Measurements from ENCODE around the gene CDH8. TPM values are rescaled to one million over a fixed set of nuclear protein-coding genes. Genes with fewer than 3 reads are reported as not detected.

Gene CDH8
- total and polyA plus RNA-seq, 4 donors = 0.09 TPM; not detected in 3

GRCh38 chr16:61926766-61927165 is 109.5 kb downstream of the CDH8 start:
- Histone ChIP-seq H3K4me3 (ENCODE audit: low read depth in 1 of 3, low read length in 3 of 3) (no peak overlapping the region), H3K27ac (ENCODE audit: low read depth in 1 of 2, low read length in 2 of 2) (no peak overlapping the region), H3K9me3 (ENCODE audit: control insufficient read depth in 4 of 4, low read length in 3 of 4) (no peaks in the 10 kb centered on the region), H3K36me3 (ENCODE audit: control insufficient read depth in 4 of 4, insufficient read depth in 3 of 4, low read depth in 1 of 4, low read length in 3 of 4) (no peaks in the 10 kb centered on the region), H3K9ac (ENCODE audit: low read depth in 1 of 2, low read length in 2 of 2) (no peak overlapping the region), H3K4me1 (ENCODE audit: control insufficient read depth in 4 of 4, insufficient read depth in 4 of 4, low read length in 3 of 4) (no peaks in the 10 kb centered on the region), H3K27me3 (ENCODE audit: control insufficient read depth in 4 of 4, insufficient read depth in 4 of 4, low read length in 3 of 4) (peaks cover 0 to 2% (median 0%) of the 10 kb centered on the region in 4 donors)
- TF ChIP-seq CTCF (IDR thresholded peaks at IDR 0.05; ENCODE audit: low read depth, low read length, missing input control) (no peak), YY1 (IDR thresholded peaks at IDR 0.05) (no peak), RXRA (IDR thresholded peaks at IDR 0.05) (no peak), EGR1 (IDR thresholded peaks at IDR 0.05; ENCODE audit: low read depth in 2 of 2) (no peak), TAF1 (conservative IDR thresholded peaks at IDR 0.05) (no peak), RAD21 (IDR thresholded peaks at IDR 0.05) (no peak), NR2F2 (IDR thresholded peaks at IDR 0.05) (no peak), FOXA1 (IDR thresholded peaks at IDR 0.05) (no peak), GABPA (IDR thresholded peaks at IDR 0.05 in 1 of 2, conservative IDR thresholded peaks at IDR 0.05 in 1 of 2) (no peak), REST (IDR thresholded peaks at IDR 0.05) (no peak), HNF4G (IDR thresholded peaks at IDR 0.05) (no peak)
- TF ChIP-seq, protein P1, sequence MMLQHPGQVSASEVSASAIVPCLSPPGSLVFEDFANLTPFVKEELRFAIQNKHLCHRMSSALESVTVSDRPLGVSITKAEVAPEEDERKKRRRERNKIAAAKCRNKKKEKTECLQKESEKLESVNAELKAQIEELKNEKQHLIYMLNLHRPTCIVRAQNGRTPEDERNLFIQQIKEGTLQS (IDR thresholded peaks at IDR 0.05) = no peak
- WGBS = 76% methylated on average over 3 of the region's 3 CpGs
- no peak for DNase-seq (ENCODE audit: low spot score)

DNA sequence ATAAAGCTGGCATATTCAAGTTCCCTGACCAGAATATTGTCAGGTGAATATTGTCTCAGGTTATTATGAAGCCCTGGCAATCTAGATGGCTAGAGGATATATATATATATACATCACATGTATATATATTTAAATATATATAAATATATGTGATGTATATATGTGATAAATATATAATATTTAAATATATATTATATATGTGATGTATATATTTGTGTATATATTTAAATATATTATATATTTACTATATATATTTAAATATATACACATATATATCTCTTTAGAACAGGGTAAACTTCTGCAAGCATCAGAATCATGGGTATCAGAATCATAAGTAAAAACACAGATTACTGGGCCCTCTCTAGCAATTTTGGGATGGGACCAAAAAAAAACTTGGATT is 112.6 kb downstream of the CDH8 start:
- no peaks in the 10 kb centered on the region for H3K36me3 ChIP-seq (ENCODE audit: control insufficient read depth in 4 of 4, insufficient read depth in 3 of 4, low read depth in 1 of 4, low read length in 3 of 4)
- H3K27me3 ChIP-seq (ENCODE audit: control insufficient read depth in 4 of 4, insufficient read depth in 4 of 4, low read length in 3 of 4) = no peaks in the 10 kb centered on the region
- no peak for DNase-seq (ENCODE audit: low spot score)
- no peak overlapping the region for H3K4me3 ChIP-seq (ENCODE audit: low read depth in 1 of 3, low read length in 3 of 3)
- H3K9me3 ChIP-seq (ENCODE audit: control insufficient read depth in 4 of 4, low read length in 3 of 4) = no peaks in the 10 kb centered on the region
- no peaks in the 10 kb centered on the region for H3K4me1 ChIP-seq (ENCODE audit: control insufficient read depth in 4 of 4, insufficient read depth in 4 of 4, low read length in 3 of 4)
- H3K27ac ChIP-seq (ENCODE audit: low read depth in 1 of 2, low read length in 2 of 2) = no peak overlapping the region
- TF ChIP-seq REST (IDR thresholded peaks at IDR 0.05) (no peak), FOXA1 (IDR thresholded peaks at IDR 0.05) (no peak), YY1 (IDR thresholded peaks at IDR 0.05) (no peak), TAF1 (conservative IDR thresholded peaks at IDR 0.05) (no peak), RAD21 (IDR thresholded peaks at IDR 0.05) (no peak), HNF4G (IDR thresholded peaks at IDR 0.05) (no peak), MAX (IDR thresholded peaks at IDR 0.05) (no peak), GABPA (IDR thresholded peaks at IDR 0.05 in 1 of 2, conservative IDR thresholded peaks at IDR 0.05 in 1 of 2) (no peak), ZBTB33 (IDR thresholded peaks at IDR 0.05) (no peak), JUND (IDR thresholded peaks at IDR 0.05) (no peak), CTCF (IDR thresholded peaks at IDR 0.05; ENCODE audit: low read depth, low read length, missing input control) (no peak), RXRA (IDR thresholded peaks at IDR 0.05) (no peak), NR2F2 (IDR thresholded peaks at IDR 0.05) (no peak), SP1 (IDR thresholded peaks at IDR 0.05) (no peak), FOXA2 (IDR thresholded peaks at IDR 0.05) (no peak)
- TF ChIP-seq, protein P1 (IDR thresholded peaks at IDR 0.05) = no peak
- no peak overlapping the region for H3K9ac ChIP-seq (ENCODE audit: low read depth in 1 of 2, low read length in 2 of 2)
